ENCODE results near the gene SYT1.

Gene SYT1

DNA sequence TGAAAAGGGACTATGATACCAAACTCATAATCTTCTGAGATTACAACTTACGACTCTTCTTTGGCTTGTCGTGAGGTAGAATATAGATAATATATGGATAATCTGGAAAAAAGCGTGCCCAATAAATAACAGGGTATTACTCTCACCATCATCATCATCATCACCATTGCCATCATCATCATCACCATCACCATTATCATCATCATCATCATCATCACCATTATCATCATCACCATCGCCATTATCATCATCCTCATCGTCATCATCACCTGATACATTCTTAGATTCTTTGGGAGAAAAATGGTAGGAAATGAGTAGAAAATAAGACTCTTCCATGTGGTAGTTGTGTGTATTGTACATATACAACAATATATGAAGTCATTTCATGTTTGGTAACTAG, 259.8 kb downstream of the SYT1 start:
- TF ChIP-seq, protein P1, sequence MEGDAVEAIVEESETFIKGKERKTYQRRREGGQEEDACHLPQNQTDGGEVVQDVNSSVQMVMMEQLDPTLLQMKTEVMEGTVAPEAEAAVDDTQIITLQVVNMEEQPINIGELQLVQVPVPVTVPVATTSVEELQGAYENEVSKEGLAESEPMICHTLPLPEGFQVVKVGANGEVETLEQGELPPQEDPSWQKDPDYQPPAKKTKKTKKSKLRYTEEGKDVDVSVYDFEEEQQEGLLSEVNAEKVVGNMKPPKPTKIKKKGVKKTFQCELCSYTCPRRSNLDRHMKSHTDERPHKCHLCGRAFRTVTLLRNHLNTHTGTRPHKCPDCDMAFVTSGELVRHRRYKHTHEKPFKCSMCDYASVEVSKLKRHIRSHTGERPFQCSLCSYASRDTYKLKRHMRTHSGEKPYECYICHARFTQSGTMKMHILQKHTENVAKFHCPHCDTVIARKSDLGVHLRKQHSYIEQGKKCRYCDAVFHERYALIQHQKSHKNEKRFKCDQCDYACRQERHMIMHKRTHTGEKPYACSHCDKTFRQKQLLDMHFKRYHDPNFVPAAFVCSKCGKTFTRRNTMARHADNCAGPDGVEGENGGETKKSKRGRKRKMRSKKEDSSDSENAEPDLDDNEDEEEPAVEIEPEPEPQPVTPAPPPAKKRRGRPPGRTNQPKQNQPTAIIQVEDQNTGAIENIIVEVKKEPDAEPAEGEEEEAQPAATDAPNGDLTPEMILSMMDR (IDR thresholded peaks at IDR 0.05): no peak
- no peak for TF ChIP-seq ZFX (IDR thresholded peaks at IDR 0.05; ENCODE audit: borderline replicate concordance)
- H3K27ac ChIP-seq: no peak overlapping the region

GRCh38 chr12:79125358-79125757, 260.8 kb downstream of the SYT1 start:
- no peak overlapping the region for H3K27ac ChIP-seq
- no peak for TF ChIP-seq ZFX (IDR thresholded peaks at IDR 0.05; ENCODE audit: borderline replicate concordance)
- TF ChIP-seq, protein P1 (IDR thresholded peaks at IDR 0.05): no peak

DNA sequence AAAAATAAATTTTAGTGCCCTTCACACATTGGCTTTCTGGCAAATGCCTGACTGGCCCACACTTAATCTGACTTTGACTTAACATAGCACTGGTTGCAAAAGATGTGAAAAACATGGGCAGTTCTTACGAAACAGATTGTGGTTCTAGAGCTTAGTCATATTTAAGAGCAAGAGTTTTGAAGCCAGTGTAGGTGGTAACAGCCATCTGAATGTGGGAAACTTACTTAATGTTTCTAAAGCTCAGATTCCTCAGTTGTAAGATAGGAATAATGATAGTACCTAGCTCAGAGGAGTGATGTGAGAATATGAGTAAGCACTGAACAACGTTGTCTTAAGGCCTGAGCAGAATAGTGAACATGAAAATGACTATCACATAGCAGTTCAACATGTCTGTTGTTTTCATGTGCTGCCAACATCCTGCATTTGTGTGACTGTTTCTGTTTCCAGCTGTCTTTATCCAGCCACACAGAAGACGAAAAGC, 262.7 kb downstream of the SYT1 start:
- no peak overlapping the region for H3K27ac ChIP-seq
- no peak for TF ChIP-seq ZFX (IDR thresholded peaks at IDR 0.05; ENCODE audit: borderline replicate concordance)
- TF ChIP-seq, protein P1 (IDR thresholded peaks at IDR 0.05): no peak

GRCh38 chr12:79128956-79129355, 264.4 kb downstream of the SYT1 start:
- TF ChIP-seq ZFX (IDR thresholded peaks at IDR 0.05; ENCODE audit: borderline replicate concordance): no peak
- TF ChIP-seq, protein P1 (IDR thresholded peaks at IDR 0.05): no peak
- H3K27ac ChIP-seq: no peak overlapping the region

- H3K27ac ChIP-seq: no peak overlapping the region
- TF ChIP-seq ZFX (IDR thresholded peaks at IDR 0.05; ENCODE audit: borderline replicate concordance): no peak
- TF ChIP-seq, protein P1 (IDR thresholded peaks at IDR 0.05): no peak
These were observed 274.3 kb downstream of the SYT1 start for GRCh38 chr12:79138872-79139271.

DNA sequence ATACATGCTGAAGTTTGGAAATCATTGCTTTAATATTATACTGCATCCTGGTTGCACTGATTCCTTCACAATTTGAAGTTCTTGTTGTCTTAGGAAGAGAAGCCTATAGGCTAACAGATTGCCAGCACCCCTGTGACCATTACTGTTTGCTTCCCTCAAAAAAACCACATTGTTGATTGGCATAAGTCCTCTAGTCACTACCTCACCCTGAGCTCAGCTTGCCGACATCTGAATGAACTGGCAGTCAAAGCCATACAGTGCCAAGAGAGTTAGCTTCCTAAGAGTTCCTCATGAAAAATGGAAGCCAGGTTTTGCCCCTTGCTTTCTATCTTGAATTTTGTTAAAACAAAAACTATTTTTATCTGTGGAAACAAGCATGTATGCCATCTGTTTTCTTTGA, 276.1 kb downstream of the SYT1 start:
- no peak overlapping the region for H3K27ac ChIP-seq
- TF ChIP-seq, protein P1 (IDR thresholded peaks at IDR 0.05): no peak
- no peak for TF ChIP-seq ZFX (IDR thresholded peaks at IDR 0.05; ENCODE audit: borderline replicate concordance)

- H3K27ac ChIP-seq: no peak overlapping the region
These were observed 277.2 kb downstream of the SYT1 start for GRCh38 chr12:79141776-79142175.

More at GRCh38 chr12:79141776-79142175, 277.2 kb downstream of the SYT1 start:
- TF ChIP-seq ZFX (IDR thresholded peaks at IDR 0.05; ENCODE audit: borderline replicate concordance): no peak
- TF ChIP-seq, protein P1 (IDR thresholded peaks at IDR 0.05): no peak

Measured in 22Rv1 (cell line).